ENCODE data around the gene UQCRHL.
"Not testable (repeated sequence)": the region's sequence is repeated elsewhere in the genome, so short reads cannot be mapped to it uniquely, and the experiment has no call there.

UQCRHL gene

DNA sequence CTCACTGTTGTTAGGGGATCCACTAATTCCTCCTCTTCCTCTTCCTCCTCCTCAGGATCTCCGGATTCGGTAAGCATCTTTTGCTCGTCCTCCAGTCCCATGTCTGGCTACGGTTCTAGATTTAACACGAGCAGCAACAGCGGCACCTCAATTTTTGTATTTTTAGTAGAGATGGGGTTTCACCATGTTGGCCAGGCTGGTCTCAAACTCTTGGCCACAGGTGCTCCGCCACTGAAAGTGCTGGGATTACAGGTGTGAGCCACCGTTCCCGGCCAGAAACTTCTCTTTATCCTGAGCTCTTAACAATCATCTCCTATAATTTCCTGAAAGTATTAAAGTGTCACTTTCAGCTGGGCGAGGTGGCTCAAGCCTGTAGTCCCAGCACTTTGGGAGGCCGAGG is at the start of gene UQCRHL:
UQCRHL (minus strand) TSS at position 101 of the 400 bp plus-strand sequence; CDS start at position 101, 0 bp downstream.
- DNase-seq (ENCODE audit: low read depth, low spot score) = not testable (repeated sequence)

DNA sequence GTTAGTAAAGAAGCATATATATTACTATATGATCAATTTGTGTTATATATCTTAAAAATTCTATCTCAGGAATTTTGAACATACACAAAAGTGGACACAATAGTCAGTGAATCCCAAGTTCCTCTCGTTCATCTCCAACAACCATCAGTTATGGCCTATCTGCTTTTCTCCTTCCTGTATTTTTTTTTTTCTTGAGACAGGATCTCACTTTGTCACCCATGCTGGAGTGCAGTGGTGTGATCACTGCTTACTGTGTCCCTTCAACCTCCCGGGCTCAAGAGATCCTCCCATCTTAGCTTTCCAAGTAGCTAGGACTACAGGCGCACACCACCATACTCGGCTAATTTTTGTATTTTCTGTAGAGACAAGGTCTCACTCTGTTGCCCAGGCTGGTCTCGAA is 49.4 kb upstream of the UQCRHL start:
- DNase-seq (ENCODE audit: low read depth, low spot score) = no peak

DNA sequence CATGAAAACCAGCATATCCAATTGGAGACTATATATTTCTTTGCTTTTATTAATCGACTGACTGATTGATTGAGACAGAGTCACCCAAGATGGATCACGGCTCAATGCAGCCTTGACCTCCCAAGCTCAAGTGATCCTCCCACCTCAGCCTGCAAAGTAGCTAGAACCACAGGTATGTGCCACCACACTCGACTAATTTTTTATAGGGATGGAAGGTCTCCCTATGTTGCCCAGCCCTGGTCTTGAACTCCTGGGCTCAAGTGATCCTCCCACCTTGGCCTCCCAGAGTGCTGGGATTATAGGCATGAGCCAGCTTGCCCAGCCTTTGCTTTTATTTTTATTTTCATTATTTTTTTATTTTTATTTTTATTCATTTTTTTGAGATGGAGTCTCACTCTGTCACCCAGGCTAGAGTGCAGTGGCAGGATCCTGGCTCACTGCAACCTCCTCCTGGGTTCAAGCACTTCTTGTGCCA is 45.4 kb upstream of the UQCRHL start:
- DNase-seq (ENCODE audit: low read depth, low spot score) = no peak

DNA sequence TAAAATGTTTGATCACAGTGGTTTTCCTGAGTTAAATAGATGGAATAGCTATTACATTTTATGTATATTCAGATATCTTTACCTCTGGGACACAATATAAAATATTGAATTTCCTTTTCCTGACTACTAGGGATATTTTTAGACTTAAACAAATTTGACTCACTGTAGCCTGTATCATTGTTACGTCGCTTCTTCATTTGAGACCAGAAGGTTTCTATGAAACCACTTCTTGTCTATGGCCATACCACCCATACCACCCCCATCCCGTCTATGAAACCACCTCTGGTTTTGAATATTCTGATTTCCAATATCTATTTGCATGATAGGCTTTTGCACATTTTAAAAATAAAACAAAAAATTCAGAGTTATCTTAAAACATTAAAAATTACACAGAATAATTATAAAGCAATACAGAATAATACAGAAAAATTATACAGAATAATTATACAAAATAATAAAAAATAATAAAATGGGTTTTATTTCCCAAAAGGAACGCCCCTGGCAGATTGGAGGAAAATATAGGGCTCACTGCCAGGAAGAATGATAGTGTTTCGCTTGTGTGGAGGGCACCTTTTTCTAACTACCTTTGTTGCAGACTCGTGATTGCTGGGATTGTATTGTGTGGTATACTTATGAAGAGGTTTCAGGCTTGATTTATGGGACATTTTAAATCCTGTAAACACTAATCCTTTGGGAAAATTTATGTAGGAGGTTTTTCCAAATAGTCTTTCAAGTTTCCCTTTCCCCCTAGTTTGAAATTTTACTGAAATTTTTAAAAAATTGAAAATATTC is 44.8 kb upstream of the UQCRHL start:
- no peak for DNase-seq (ENCODE audit: low read depth, low spot score)

DNA sequence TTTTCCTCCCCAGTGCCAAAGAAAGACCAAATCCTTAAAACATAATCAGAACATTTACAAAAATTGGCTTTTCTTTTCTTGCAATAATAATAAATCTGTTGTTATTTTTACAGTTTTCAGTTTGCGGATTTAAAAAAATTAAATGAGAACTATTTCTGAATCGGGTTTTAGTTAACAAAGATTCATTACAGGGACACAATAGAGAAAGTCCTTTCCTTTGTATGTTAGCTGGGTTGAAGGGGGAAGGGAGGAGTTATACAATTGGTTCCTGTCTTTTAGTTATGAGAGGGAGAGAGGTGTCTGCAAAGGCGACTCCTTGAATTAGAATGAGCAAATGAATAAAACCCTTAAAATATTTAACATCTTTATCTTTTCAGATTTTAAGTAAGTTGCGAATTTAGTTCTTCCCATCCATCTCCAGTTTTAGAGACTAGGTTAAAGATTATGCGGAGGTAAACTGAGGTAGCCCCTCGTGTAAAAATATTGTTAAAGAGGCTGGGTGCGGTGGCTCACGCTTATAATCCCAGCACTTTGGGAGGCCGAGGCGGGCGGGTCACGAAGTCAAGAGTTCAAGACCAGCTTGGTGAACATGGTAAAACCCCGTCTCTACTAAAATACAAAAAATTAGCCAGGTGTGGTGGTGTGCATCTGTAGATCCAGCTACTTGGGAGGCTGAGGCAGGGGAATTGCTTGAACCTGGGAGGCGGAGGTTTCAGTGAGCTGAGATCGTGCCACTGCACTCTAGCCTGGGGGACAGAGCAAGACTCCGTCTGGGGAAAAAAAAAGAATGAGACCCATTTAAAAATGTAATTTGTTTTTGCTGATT is 44.0 kb upstream of the UQCRHL start:
- no peak for DNase-seq (ENCODE audit: low read depth, low spot score)

DNA sequence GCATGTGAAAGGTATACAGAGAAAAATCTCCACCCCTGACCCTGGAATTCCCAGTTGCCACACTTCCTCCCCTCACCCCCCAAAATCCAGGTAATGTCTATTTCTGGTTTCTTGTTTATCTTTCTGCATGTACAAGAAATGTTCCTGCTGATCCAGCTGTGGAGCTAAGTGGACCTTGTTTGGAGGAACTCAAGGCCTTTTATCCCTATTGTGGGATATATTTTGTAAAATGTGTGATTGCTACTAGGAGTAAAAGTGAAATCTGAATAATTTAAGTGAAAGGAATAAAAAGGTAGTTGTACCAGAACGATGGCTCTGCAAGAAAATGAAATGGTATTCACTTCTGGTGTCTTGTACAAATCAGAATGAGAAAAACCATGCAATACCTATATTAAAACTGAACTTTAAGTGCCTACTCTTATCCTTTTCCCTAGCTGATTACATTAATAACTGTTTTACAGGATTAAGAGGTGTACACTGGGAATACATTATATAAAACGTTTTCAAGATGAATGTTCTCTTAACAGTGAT is 43.1 kb upstream of the UQCRHL start:
- no peak for DNase-seq (ENCODE audit: low read depth, low spot score)

DNA sequence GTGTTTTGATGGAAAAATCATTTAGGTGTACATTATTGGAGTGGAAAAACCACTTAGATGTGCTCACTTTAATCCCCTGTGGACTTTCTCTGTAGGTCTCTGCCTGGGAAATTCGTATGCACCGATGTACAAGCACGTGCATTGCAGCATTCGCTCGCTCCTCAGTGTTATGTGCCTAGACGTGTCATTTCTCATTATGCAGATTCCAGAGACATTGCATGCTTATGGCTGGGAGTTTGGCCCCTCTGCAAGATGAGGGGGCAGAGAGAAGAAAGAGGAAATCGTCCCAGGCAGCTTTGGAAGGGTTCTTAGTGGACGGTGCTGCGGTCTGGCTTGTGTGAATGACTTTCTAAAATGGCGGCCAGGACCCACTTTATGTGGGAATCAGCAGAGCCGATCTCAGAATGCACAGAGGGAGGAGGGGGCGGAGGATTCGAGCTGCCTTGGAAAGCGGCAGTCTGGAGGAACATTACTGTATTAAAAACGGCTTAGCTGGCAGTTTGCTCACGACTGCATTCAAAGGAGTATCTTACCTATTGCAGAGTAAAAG is 42.4 kb upstream of the UQCRHL start:
- DNase-seq (ENCODE audit: low read depth, low spot score) = peak; percentile 87

DNA sequence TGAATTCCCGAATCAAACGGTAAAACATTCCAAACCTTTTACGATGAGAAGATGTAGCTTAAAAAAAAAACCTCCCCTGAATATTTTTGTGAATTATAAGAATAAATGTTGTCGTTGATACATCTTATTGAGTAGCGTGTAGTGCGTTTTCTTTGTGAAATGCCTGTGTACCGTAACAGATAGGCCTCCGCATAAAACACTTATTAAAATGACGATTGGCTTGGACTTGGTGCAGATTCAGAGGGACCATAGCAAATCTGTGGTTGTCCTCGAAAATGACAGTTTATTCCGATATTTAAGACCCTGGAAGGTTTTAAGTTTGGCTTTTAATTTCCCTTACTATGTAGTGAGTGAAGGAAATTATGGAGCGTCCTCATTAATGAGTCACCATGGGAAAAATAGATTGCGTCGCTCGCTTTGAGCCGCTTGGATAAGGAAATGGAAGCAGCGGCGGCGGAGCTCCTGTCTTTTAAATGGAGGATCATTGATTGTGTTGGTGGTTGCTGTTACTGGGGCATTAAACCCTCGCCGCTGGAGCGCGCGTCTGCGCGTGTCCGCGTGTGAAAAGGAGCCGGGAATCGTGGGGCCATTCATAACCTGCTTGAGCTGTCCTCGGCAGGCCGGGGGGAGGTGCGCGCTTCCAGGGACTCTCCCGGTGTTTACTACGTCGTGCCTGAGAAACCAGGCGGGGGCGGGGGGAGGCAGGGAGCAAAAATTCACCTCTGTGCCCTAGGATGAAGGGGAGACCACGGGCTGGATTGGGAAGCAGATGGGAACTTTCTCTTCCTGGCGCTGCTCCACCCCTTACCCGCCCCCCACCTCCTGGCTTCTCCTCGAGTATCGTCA is 41.7 kb upstream of the UQCRHL start:
- DNase-seq (ENCODE audit: low read depth, low spot score) = peak; percentile 94

DNA sequence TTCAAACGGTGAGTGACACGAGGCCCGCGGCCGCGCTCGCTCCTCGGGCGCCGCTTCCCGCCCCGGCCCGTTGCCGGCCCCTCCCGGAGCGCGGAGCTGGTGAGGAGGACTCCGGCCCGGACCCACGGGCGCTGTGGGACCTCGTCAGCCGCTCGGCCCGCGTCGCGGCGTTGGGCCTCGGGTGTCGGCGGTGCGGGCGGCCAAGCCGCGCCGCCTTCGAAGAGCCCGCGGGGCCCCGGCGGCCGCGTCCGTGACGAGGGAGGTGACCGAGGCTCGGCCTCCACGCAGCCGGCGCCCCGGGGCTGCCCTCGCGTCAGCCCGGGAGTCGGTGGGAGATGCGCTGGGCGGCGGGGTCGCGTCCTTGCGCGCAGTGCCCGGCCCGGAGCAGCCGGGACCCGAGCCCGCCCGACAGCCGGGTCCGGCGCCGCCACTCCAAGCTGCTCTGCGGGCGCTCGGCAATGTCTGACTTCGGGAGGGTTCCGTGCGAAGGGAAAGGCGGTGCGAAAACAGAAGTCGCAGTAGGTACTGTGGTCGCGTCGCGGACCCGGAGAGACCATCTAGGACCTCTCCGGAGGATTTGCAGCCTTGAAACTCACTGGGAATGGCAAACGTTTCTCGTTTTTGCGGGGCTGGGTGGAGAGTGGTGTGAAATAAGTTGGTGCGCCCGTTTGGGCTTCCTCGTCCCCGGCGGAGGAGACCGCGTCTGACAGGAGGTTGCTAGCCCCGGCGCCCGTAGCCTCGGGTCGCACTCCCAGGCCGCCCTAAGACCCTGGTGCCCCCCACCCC is 40.9 kb upstream of the UQCRHL start:
- peak; percentile 59 for DNase-seq (ENCODE audit: low read depth, low spot score)

DNA sequence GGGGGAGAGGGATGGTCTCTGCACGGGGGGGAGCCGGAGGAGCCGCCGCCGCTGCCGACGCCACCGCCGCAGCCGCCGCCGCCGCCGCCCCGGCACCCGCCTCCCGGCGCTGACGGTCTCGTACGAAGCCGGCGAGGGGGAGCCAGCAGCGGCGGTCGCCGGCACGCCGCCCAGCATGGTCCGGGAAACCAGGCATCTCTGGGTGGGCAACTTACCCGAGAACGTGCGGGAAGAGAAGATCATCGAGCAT is 40.4 kb upstream of the UQCRHL start:
- DNase-seq (ENCODE audit: low read depth, low spot score) = no peak

DNA sequence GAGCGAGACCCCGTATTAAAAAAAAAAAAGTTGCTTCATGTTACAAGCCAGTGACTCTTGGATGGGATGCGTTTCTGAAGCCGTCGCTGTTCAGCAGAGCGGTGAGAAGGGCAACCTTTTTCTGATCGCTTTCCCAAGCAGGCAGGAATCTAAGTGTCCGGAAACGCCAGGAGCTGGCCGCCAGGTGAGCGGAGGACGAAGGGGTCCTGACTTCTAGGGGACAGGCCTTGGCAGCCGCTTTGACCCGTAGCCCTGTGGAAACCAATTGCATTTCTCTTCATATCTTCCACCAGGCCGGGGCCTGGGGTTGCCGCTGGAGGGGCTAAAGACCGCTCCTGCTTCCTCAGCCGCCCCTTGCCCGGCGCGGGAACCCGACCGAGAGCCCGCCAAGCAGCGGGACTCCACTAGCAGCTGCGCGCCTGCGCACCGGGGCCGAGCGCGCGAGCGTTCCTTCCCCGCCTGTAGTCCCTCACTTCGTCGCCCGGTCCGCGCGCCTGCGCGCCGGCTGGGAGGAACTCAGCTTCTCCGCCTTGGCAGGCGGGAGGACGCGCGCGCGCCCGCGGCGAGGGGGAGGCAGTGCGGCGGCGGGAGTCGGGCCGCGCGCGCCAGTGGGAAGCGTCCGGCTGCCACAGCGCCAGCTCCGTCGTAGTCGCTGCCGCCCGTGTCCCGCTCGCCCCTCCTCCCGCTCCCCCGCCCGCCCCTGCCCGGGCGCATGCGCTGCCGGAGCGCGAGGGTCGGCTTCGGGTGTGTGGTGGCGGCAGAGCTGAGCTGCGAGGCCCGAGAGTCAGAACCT is 39.8 kb upstream of the UQCRHL start, which contains the start of gene SPEN:
SPEN (plus strand) TSS at position 608 of the 793 bp plus-strand sequence. CDS start 361 bp downstream, outside the sequence.
- DNase-seq (ENCODE audit: low read depth, low spot score) = peak; percentile 97

DNA sequence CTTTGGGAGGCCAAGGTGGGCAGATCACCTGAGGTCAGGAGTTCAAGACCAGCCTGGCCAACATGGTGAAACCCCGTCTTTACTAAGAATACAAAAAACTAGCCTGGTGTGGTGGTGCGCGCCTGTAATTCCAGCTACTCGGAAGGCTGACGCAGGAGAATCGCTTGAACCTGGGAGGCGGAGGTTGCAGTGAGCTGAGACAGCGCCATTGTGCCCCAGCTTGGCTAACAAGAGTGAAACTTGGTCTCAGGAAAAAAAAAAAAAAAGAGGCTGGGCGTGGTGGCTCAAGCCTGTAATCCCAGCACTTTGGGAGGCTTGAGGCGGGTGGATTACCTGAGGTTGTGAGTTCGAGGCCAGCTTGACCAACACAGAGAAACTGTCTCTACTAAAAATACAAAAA is 38.6 kb upstream of the UQCRHL start:
- not testable (repeated sequence) for DNase-seq (ENCODE audit: low read depth, low spot score)

DNA sequence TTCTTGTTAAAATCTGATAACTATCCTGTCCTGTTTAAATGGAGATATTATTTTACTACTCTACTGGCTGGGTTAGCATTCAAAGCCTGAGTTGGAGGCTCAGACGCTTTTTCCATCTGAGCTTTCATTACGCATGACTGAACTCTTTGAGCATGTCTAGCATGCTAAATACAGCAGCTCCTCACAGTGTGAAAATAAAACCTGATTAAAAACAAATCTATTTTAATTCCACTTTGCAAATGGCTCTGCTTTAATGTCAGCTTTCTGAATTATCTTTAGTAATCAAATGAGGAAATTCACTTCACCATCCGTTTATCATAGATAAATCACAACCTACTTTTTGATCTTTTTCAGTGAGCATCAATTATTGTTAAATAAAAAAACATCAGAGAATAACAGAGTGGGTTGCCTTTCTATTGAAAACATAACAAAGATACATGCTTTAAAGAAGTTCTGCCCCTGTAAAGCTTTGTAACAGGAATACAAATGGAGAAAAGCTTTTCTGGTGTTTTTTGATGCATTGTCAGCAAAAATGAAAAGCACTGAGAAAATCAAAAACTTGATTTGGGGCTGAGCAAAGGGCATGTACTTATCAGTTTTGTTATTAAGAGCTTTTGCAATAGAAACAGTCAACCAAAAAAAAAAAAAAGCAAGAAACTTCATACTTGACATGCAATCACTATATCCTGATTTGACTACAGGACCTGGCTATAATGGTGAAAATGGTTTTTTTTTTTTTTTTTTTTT is 36.5 kb upstream of the UQCRHL start:
- DNase-seq (ENCODE audit: low read depth, low spot score) = no peak

DNA sequence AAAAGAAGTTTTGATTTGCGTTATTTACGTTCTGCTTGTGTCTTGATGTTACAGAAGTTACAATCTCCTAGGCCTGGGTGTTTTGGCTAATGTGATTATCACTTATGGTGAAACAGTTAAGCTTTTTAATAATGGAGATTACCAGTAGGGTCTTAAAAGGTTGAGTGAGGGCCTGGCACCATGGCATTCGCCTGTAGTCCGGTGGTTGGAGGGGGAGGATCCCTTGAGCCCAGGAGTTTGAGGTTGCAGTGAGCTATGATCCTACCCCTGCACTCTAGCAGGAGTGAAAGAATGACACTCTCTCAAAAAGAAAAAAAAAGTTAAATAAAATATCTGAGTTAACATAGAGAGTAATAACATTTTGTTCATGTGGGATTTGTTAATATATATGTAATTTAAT is 31.3 kb upstream of the UQCRHL start:
- DNase-seq (ENCODE audit: low read depth, low spot score) = no peak

DNA sequence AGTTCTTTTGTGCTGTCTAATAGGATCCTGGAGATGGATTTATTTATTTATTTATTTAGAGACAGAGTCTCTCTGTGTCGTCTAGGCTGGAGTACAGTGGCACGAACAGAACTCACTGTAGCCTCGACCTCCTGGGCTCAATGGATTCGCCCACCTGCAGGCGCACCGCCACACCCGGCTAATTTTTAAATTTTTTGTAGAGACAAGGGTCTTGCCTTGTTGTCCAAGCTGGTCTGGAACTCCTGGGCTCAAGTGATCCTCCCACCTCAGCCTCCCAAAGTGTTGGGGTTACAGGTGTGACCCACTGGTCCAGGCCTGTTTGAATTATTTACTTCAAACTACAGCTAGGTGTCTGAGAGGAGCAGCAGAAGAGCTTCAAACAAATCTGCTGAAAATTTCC is 30.5 kb upstream of the UQCRHL start:
- DNase-seq (ENCODE audit: low read depth, low spot score) = no peak

DNA sequence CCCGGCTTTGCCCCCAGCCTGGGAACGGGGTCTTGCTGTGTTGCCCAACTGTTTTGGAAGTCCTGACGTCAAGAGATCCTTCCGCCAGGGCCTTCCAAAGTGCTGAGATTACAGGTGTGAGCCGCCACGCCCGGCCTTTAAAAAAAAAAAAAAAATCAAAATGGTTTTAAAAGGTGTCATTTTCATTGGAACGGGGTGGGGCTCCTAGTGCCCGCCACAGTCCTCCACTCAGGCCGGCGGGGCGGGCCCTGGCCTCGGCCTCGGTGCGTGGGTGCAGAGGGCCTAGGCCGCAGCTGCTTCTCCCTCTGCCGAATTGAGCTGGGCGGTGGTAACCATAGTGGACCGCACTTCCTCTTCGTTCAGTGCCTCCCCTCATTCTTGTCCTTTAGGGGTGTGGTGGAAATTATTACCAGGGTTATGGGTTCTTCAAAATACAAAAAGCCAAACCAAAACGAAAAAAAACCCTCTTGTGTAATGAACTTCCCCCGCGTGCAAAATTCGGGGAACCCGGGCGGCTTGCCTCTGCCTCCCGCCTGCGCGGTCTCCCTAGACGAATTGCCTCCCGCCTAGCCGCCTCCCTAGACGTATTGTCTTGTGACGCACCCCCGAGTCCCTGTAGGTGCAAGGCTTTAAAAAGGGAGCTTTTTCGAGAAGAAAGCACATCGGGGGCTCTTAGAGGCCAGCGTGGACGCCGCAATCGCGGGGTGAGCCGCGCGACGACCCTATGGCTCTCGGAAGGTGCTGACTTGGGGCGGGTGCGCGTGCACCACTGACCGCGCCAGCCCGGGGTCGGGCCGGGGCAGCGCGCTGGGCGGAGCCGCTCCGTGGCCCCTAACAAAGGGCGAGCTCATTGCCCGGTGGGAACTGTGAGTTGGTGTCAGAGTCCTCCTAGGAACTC is 29.6 kb upstream of the UQCRHL start:
- peak; percentile 65 for DNase-seq (ENCODE audit: low read depth, low spot score)

DNA sequence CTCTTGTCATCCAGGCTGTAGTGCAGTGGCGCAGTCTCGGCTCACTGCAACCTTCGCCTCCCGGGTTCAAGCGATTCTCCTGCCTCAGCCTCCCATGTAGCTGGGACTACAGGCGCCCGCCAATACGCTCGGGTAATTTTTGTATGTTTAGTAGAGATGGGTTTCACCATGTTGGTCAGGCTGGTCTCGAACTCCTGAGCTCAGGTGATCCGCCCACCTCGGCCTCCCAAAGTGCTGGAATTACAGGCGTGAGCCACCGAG is 29.0 kb upstream of the UQCRHL start:
- not testable (repeated sequence) for DNase-seq (ENCODE audit: low read depth, low spot score)

Data from ELF-1 (cell line).